ENCODE results near the gene IGFN1. TPM values are rescaled to one million over a fixed set of nuclear protein-coding genes. Genes with fewer than 3 reads are reported as not detected.

The IGFN1 gene
- total and polyA plus RNA-seq, 2 experiments from 2014 or later: not detected

GRCh38 chr1:201185527-201186128 lies 5.0 kb upstream of the IGFN1 start (continued):
- TF ChIP-seq CTCF (conservative IDR thresholded peaks at IDR 0.05; ENCODE audit: low read depth in 2 of 2) (no peak), EZH2phosphoT487 (IDR thresholded peaks at IDR 0.05; ENCODE audit: unreplicated experiment) (no peak), EZH2 (IDR thresholded peaks at IDR 0.05; ENCODE audit: low read depth, unreplicated experiment) (no peak), JUNB (IDR thresholded peaks at IDR 0.05; ENCODE audit: unreplicated experiment) (no peak), ZNF331 (CRISPR knock-in tag; IDR thresholded peaks at IDR 0.05; ENCODE audit: low read depth) (no peak), ZNF114 (CRISPR knock-in tag; IDR thresholded peaks at IDR 0.05) (no peak), STAT1 (IDR thresholded peaks at IDR 0.05; ENCODE audit: unreplicated experiment) (no peak), POLR2AphosphoS5 (IDR thresholded peaks at IDR 0.05; ENCODE audit: low read depth) (no peak)
- TF ChIP-seq, protein P1, sequence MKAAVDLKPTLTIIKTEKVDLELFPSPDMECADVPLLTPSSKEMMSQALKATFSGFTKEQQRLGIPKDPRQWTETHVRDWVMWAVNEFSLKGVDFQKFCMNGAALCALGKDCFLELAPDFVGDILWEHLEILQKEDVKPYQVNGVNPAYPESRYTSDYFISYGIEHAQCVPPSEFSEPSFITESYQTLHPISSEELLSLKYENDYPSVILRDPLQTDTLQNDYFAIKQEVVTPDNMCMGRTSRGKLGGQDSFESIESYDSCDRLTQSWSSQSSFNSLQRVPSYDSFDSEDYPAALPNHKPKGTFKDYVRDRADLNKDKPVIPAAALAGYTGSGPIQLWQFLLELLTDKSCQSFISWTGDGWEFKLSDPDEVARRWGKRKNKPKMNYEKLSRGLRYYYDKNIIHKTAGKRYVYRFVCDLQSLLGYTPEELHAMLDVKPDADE (IDR thresholded peaks at IDR 0.05): no peak

- peaks cover 9% of the 10 kb centered on the region; the same call in 1 of the 2 replicates for H3K4me1 ChIP-seq (ENCODE audit: insufficient read depth)
- TF ChIP-seq POLR2AphosphoS5 (IDR thresholded peaks at IDR 0.05; ENCODE audit: low read depth): no peak
- no peak overlapping the region for H3K4me3 ChIP-seq
- no peak overlapping the region for H3K27ac Mint-ChIP-seq
- H3K4me2 ChIP-seq: no peak overlapping the region
- no peak overlapping the region for H2AFZ ChIP-seq
- no peak overlapping the region for H3K27ac ChIP-seq (ENCODE audit: low read depth)
- H3K27me3 Mint-ChIP-seq (ENCODE audit: insufficient read depth, low read depth, poor library complexity): peaks cover 10% of the 10 kb centered on the region
- no peaks in the 10 kb centered on the region for H4K20me1 ChIP-seq (replicated peaks; ENCODE audit: insufficient read depth)
- H3K9me2 ChIP-seq (ENCODE audit: insufficient read depth): no peaks in the 10 kb centered on the region
- no peaks in the 10 kb centered on the region for H3F3A ChIP-seq (replicated peaks; ENCODE audit: low read depth)
- H3K36me3 Mint-ChIP-seq (ENCODE audit: low read depth): no peaks in the 10 kb centered on the region
- no peak overlapping the region for H3K4me3 Mint-ChIP-seq
- DNase-seq (ENCODE audit: low spot score) (no peak), ATAC-seq (no peak)
- peaks cover 24% of the 10 kb centered on the region for H3K4me1 Mint-ChIP-seq
- H3K79me2 ChIP-seq (replicated peaks; ENCODE audit: insufficient read depth): no peaks in the 10 kb centered on the region
- H3K27me3 ChIP-seq (ENCODE audit: insufficient read depth): no peaks in the 10 kb centered on the region
- H3K36me3 ChIP-seq (ENCODE audit: insufficient read depth): no peaks in the 10 kb centered on the region
- no peaks in the 10 kb centered on the region for H3K9me3 Mint-ChIP-seq
These were observed 4.4 kb upstream of the IGFN1 start for GRCh38 chr1:201186192-201186591.

- Mint-ChIP-seq H3K27ac (no peak overlapping the region), H3K4me3 (no peak overlapping the region), H3K36me3 (ENCODE audit: low read depth) (no peaks in the 10 kb centered on the region), H3K4me1 (peaks cover 23% of the 10 kb centered on the region), H3K9me3 (no peaks in the 10 kb centered on the region), H3K27me3 (ENCODE audit: insufficient read depth, low read depth, poor library complexity) (peaks cover 7% of the 10 kb centered on the region)
- no peak overlapping the region for H3K27ac ChIP-seq (ENCODE audit: low read depth)
- H2AFZ ChIP-seq: no peak overlapping the region
- no peaks in the 10 kb centered on the region for H3F3A ChIP-seq (replicated peaks; ENCODE audit: low read depth)
- peaks cover 9% of the 10 kb centered on the region; the same call in 1 of the 2 replicates for H3K4me1 ChIP-seq (ENCODE audit: insufficient read depth)
- no peaks in the 10 kb centered on the region for H3K36me3 ChIP-seq (ENCODE audit: insufficient read depth)
- no peak overlapping the region for H3K4me2 ChIP-seq
- DNase-seq (ENCODE audit: low spot score): no peak
- H4K20me1 ChIP-seq (replicated peaks; ENCODE audit: insufficient read depth): no peaks in the 10 kb centered on the region
- H3K79me2 ChIP-seq (replicated peaks; ENCODE audit: insufficient read depth): no peaks in the 10 kb centered on the region
- no peak overlapping the region for H3K4me3 ChIP-seq
- H3K27me3 ChIP-seq (ENCODE audit: insufficient read depth): no peaks in the 10 kb centered on the region
- no peak for ATAC-seq
- H3K9me2 ChIP-seq (ENCODE audit: insufficient read depth): no peaks in the 10 kb centered on the region
- TF ChIP-seq CTCF (conservative IDR thresholded peaks at IDR 0.05; ENCODE audit: low read depth in 2 of 2) (no peak), ZNF331 (CRISPR knock-in tag; IDR thresholded peaks at IDR 0.05; ENCODE audit: low read depth) (no peak), POLR2AphosphoS5 (IDR thresholded peaks at IDR 0.05; ENCODE audit: low read depth) (no peak)
These were observed 1.5 kb upstream of the IGFN1 start for GRCh38 chr1:201189085-201189484.
